GM18951 (cell line): ENCODE measurements around the gene HSPA1B.
A peak's percentile ranks its signal among the peaks of the same experiment; 100 is the strongest.

Experiments
- POLR2A ChIP-seq: IDR thresholded peaks from 4 replicates; pipeline ENCODE4 v1.6.1; 2011; ENCODE audit warnings: mild to moderate bottlenecking; ENCODE audit not compliant: insufficient read length, insufficient read depth; ENCODE audit errors: extremely low read depth
- in situ Hi-C: fragments of 300-500 bp; cut with MboI; formaldehyde crosslinking; loops from one replicate; pipeline ENCODE4 v1.12.0; 2022; ENCODE audit warnings: low sequenced_read_pairs, mixed read lengths, inconsistent platforms; ENCODE audit not compliant: unreplicated experiment

The HSPA1B gene

DNA sequence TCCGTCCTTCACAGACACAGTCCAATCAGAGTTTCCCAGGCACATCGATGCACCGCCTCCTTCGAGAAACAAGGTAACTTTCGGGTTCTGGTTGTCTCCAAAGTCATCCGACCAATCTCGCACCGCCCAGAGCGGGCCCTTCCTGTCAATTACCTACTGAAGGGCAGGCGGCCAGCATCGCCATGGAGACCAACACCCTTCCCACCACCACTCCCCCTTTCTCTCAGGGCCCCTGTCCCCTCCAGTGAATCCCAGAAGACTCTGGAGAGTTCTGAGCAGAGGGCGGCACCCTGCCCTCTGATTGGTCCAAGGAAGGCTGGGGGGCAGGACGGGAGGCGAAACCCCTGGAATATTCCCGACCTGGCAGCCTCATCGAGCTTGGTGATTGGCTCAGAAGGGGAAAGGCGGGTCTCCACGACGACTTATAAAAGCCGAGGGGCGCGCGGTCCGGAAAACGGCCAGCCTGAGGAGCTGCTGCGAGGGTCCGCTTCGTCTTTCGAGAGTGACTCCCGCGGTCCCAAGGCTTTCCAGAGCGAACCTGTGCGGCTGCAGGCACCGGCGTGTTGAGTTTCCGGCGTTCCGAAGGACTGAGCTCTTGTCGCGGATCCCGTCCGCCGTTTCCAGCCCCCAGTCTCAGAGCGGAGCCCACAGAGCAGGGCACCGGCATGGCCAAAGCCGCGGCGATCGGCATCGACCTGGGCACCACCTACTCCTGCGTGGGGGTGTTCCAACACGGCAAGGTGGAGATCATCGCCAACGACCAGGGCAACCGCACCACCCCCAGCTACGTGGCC lies at the start of gene HSPA1B:
HSPA1B (plus strand) TSS at position 453 of the 794 bp plus-strand sequence; CDS start at position 666, 213 bp downstream.
- in situ Hi-C loops: no loop called here
- TF ChIP-seq POLR2A: peak; percentile 99

- in situ Hi-C loops: no loop called here
- no peak for TF ChIP-seq POLR2A
These were observed 49.3 kb upstream of the HSPA1B start for GRCh38 chr6:31778193-31778592.

DNA sequence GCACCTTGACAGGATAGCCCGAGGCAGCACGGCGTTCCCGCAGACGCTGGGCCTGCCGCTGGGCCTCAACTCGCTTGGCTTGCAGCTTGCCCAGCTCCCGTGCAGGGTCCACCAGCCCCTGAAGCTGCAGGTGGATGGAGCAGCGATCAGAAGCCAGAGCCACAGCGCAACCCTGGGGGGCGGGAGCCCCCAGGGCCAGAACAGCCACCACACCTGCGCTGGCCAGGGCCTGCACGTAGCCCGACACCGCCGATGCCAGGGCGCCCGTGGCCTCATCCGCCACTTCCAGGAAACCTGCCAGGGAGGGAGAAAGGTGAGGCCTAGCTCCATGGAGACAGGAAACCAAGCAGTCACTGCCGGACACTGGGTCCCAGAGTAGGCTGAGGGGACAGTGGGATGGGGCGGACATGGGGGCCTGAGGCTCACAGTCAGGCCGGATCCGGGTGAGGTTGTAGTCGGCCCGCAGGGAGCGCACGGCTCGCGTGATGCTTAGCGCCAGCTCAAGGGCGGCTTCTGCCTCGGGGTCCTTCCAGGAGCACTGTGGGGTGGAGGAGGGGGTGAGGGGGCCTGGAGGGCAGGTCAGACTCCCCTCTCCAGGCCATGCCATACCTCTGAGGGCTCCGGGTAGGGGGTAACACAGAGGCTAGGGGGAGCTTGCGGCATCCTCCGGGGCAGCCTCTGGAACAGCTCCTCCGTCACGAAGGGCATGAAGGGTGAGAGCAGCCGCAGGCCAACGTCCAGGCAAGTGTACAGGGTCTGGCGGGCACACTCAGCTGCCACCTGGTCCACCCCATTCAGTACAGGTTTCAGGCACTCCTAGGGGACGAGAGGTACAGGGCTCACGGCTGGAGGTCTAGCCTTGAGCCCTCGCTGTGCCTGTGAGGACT lies 48.3 kb upstream of the HSPA1B start:
- TF ChIP-seq POLR2A: no peak
- in situ Hi-C loops: no loop called here

DNA sequence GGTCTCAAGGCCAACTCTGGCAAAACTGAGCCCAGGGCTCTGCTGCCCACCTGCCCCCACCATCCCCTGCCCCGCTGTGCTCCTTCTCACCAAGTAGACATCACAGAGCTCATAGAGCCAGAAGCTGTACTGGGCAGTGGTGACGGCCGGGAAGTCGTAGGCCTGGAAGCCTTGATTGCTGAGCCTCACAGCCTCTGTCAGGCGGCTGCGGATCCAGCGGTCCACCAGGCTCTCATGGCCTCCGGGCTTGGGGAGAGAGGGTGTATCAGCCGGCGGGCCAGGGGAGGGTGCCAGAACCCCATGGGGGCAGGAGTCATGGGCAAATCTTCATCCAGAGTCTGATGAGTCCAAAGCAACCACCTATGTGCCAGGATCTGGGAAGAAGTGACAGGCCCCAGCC lies 47.6 kb upstream of the HSPA1B start:
- TF ChIP-seq POLR2A: no peak
- in situ Hi-C loops: no loop called here

DNA sequence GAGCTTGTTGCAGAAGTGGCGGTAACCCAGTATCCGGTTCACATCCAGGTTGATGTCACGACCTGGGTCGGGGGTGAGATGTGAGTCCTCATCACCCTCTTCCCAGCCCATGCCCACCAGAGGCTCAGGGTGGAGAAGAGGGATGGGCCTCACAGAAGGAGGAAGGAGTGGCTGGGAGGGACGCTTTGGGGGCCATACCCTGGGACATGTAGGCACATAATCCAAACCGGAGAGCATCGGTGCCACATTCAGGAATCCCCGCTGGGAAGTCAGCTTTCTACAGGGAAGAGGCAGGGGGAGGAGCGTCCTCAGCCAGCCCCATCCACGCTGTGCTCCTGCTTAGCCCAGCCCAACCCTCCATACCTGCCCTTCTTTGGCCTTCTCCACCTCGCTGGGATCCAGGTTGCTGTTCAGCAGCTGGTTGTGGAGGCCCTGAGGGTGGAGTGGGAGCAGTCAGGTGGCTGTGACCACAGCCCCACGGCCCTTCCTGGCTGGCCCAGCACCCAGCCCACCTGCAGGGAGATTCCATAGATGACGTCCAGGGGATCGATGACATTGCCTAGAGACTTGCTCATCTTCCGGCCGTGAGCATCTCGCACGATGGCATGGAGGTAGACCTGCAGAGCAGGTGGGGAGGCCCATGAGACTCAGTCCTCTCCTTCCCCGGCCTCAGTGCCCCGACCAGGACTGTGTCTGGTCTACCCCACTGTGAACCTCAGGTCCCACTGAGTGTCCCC lies 46.9 kb upstream of the HSPA1B start:
- no peak for TF ChIP-seq POLR2A
- in situ Hi-C loops: no loop called here

DNA sequence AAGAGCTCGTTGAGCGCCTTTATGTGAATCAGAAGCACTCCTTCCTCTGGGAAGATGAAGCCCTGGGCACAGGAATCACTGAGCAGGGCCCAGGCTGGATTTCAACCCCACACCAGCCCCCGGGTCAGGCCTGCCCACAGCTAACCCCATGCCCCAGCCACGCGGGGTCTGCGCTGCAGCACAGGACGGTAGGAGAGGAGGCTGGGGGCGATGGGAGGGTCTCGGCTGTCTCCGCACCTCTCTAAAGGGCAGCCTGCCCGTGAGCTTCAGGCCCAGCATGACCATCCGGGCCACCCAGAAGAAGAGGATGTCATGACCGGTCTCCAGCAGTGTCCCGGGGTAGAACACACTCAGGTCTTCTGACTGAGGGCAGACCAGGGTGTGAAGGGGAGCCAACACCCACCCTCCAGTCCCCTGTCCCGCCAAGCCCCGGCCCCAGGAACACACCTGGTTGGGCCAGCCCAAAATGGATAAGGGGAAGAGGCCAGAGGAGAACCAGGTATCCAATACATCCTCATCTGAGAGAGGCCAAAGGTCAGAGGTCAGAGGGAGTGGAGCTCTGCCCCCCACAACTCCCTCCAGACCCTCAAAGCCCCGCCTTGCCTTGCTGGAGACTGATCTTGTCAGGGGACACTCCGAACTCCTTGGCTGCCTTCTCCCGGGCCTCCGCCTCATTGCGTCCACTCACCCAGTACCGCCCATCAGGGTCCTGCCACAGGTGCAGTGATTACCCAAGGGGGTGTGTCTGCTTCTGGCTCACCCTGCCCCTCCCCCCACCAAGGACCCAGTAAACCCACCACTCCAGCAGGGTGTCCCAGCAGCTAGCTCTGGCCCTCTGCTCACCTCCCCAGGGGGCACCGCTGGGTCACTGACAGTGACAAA lies 46.1 kb upstream of the HSPA1B start:
- in situ Hi-C loops: no loop called here

GRCh38 chr6:31782126-31782855 lies 45.2 kb upstream of the HSPA1B start:
- in situ Hi-C loops: no loop called here
- no peak for TF ChIP-seq POLR2A

More for the DNA sequence above, 46.1 kb upstream of the HSPA1B start:
- TF ChIP-seq POLR2A: no peak

GRCh38 chr6:31784098-31784925 lies 43.2 kb upstream of the HSPA1B start:
- in situ Hi-C loops: no loop called here
- TF ChIP-seq POLR2A: no peak

- no peak for TF ChIP-seq POLR2A
- in situ Hi-C loops: no loop called here
These were observed 42.1 kb upstream of the HSPA1B start for GRCh38 chr6:31785475-31785874.

GRCh38 chr6:31791324-31792089 lies 36.0 kb upstream of the HSPA1B start:
- TF ChIP-seq POLR2A: no peak
- in situ Hi-C loops: no loop called here
